GM12878 (cell line): ENCODE data around the gene ASPG. TPM values are rescaled to one million over a fixed set of nuclear protein-coding genes. Genes with fewer than 3 reads are reported as not detected.

ENCODE experiments used
- ATAC-seq: fragments of 200-7000 bp; cut with Tn5 transposase; 3 replicates; pipeline ENCODE4 v1.9.1; 2020; ENCODE audit warnings: mild to moderate bottlenecking, moderate library complexity
- BruUV-seq: library from RNA; stranded (reverse); fragments of 400-500 nt; replicated peaks from 2 replicates; lab custom pipeline; 2021; lab: Mats Ljungman, UMichigan
- CTCF ChIA-PET: fragments of 300-600 bp; sonication (Branson Sonifier 250); formaldehyde crosslinking; extraction: SDS; loops from one replicate; lab custom pipeline; 2021; ENCODE audit warnings: inconsistent platforms; lab: Yijun Ruan, JAX
- POLR2A ChIA-PET: fragments of 350-600 bp; formaldehyde crosslinking; extraction: SDS; loops from one replicate; lab custom pipeline; 2021; ENCODE audit warnings: inconsistent platforms; lab: Charles Lee
- RAD21 ChIA-PET: fragments of 300-600 bp; sonication (Branson Sonifier 250); formaldehyde crosslinking; loops from one replicate; lab custom pipeline; 2023; ENCODE audit warnings: antibody characterized with exemption; ENCODE audit not compliant: unreplicated experiment; lab: Charles Lee
- SMC1A ChIA-PET: fragments of 300-600 bp; sonication (Branson Sonifier 250); formaldehyde crosslinking; loops from one replicate; lab custom pipeline; 2023; ENCODE audit not compliant: unreplicated experiment, uncharacterized antibody; lab: Charles Lee
- DNase-seq: peaks from one replicate; pipeline ENCODE4 v3.0.0-alpha.2; 2011; ENCODE audit warnings: low read depth, low spot score
- FAIRE-seq: peaks from 3 replicates; lab custom pipeline; 2011; peaks lifted over from hg19 to GRCh38; lab: Jason Lieb, UNC
- H2AFZ ChIP-seq: 2 replicates; pipeline ENCODE4 v1.6.0; 2011; ENCODE audit warnings: low read depth, low read length, control low read depth; ENCODE audit not compliant: control insufficient read depth
- H3K27ac ChIP-seq: 2 replicates; pipeline ENCODE4 v1.5.1; 2011; ENCODE audit warnings: control low read depth; ENCODE audit not compliant: control insufficient read depth, insufficient read depth
- H3K27me3 ChIP-seq, 2 experiments: replicated peaks in 1 of 2; 2 replicates each; pipeline versions ENCODE4 v1.6.0 to v1.6.1; 2011; ENCODE audit warnings: low read length in 1 of 2; ENCODE audit not compliant: control insufficient read depth in 2 of 2, insufficient read depth in 2 of 2
- H3K36me3 ChIP-seq, 2 experiments: 2 replicates each; pipeline ENCODE4 v1.5.1; 2011; ENCODE audit warnings: low read length in 1 of 2; ENCODE audit not compliant: control insufficient read depth in 2 of 2, insufficient read depth in 2 of 2
- H3K4me1 ChIP-seq: 2 replicates; pipeline ENCODE4 v1.6.1; 2011; ENCODE audit warnings: mild to moderate bottlenecking, low read length, moderate library complexity, mixed read lengths; ENCODE audit not compliant: control insufficient read depth, insufficient read depth
- H3K4me2 ChIP-seq: 2 replicates; pipeline ENCODE4 v1.6.0; 2011; ENCODE audit warnings: control low read depth; ENCODE audit not compliant: control insufficient read depth, insufficient read depth
- H3K4me3 ChIP-seq: fragments of 200-600 bp; sonication (generic); 2 replicates; pipeline ENCODE4 v1.5.1; 2016
- H3K79me2 ChIP-seq: 2 replicates; pipeline ENCODE4 v1.6.0; 2011; ENCODE audit warnings: low read length; ENCODE audit not compliant: control insufficient read depth, insufficient read depth
- H3K9ac ChIP-seq: 2 replicates; pipeline ENCODE4 v1.8.0; 2011; ENCODE audit warnings: low read length, control low read depth, mixed read lengths; ENCODE audit not compliant: control insufficient read depth, insufficient read depth
- H3K9me3 ChIP-seq: replicated peaks from 3 replicates; pipeline ENCODE4 v1.5.1; 2011; ENCODE audit warnings: mild to moderate bottlenecking, low read length; ENCODE audit not compliant: control insufficient read depth, insufficient read depth
- H4K20me1 ChIP-seq: 2 replicates; pipeline ENCODE4 v1.6.0; 2011; ENCODE audit not compliant: control insufficient read depth, insufficient read depth
- HCFC1 ChIP-seq: fragments of 150-350 bp; IDR thresholded peaks from 2 replicates; pipeline ENCODE4 v1.6.1; 2014; ENCODE audit warnings: low read length
- JUNB ChIP-seq: IDR thresholded peaks from 2 replicates; pipeline ENCODE4 v1.6.1; 2016; ENCODE audit warnings: antibody characterized with exemption, mild to moderate bottlenecking
- MYB ChIP-seq: fragments of 150-350 bp; IDR thresholded peaks from 2 replicates; pipeline ENCODE4 v1.6.1; 2014; ENCODE audit warnings: mild to moderate bottlenecking, low read depth, low read length, borderline replicate concordance
- RCOR1 ChIP-seq: conservative IDR thresholded peaks from 2 replicates; pipeline ENCODE4 v1.6.1; 2012; ENCODE audit warnings: low read depth, low read length, improper control_type of control experiment
- SREBF2 ChIP-seq: IDR thresholded peaks from 2 replicates; pipeline ENCODE4 v1.6.1; 2012; ENCODE audit warnings: mild to moderate bottlenecking, low read length
- YBX1 ChIP-seq: fragments of 450-650 bp; IDR thresholded peaks from 2 replicates; pipeline ENCODE4 v1.6.1; 2016; ENCODE audit warnings: antibody characterized with exemption
- WGBS: methylation state at CpG from one replicate; pipeline ENCODE4 v1.1.6; 2016; ENCODE audit warnings: low lambda C conversion rate; ENCODE audit not compliant: insufficient replicate concordance, insufficient coverage; ENCODE audit errors: missing lambda C conversion rate; 5-methylcytosine and 5-hydroxymethylcytosine counted together
- in situ Hi-C: fragments of 300-500 bp; cut with MboI; formaldehyde crosslinking; loops from 9 replicates; pipeline ENCODE4 v1.14.3; 2018; ENCODE audit warnings: mixed read lengths
- intact Hi-C: fragments of 100-400 bp; cut with micrococcal nuclease; formaldehyde crosslinking; loops from one replicate; pipeline ENCODE4 v1.14.2; 2022; ENCODE audit not compliant: unreplicated experiment
- polyA plus RNA-seq, 11 experiments: library from polyadenylated mRNA; depleted of rRNA in 4 of 11; unstranded in 6 of 11; stranded (reverse) in 5 of 11; fragments of >200 nt; fragmentation: Nextera tagmentation in 4 of 11; fragmentation: Illumina TruSeq in 1 of 11; extraction: Ambion mirVana in 4 of 11; extraction: Trizol in 1 of 11; gene quantifications; 1 replicate in 1 of 11; 2 replicates in 10 of 11; pipeline versions ENCODE4 v1.2.1 to v1.2.3, GENCODE V29; 2011 to 2016; ENCODE audit warnings: inconsistent platforms in 2 of 11, missing spikeins in 2 of 11, low read depth in 1 of 11
- total RNA-seq, 4 experiments: library from RNA; depleted of rRNA in 3 of 4; stranded (reverse); fragments of >200 nt in 3 of 4; fragmentation: Illumina TruSeq in 1 of 4; extraction: Trizol in 1 of 4; gene quantifications; 2 replicates each; pipeline versions ENCODE4 v1.2.1 to v1.2.3, GENCODE V29; 2013 to 2021
- TF ChIP-seq, protein P1 (sequence below): fragments of 450-650 bp; IDR thresholded peaks from 2 replicates; pipeline ENCODE4 v1.6.1; 2016; ENCODE audit warnings: mild to moderate bottlenecking, moderate library complexity, borderline replicate concordance
- TF ChIP-seq, protein P2 (sequence below): fragments of 450-650 bp; IDR thresholded peaks from 2 replicates; pipeline ENCODE4 v1.6.1; 2017; ENCODE audit warnings: mild to moderate bottlenecking
- TF ChIP-seq, protein P3 (sequence below): IDR thresholded peaks from 2 replicates; pipeline ENCODE4 v1.6.1; 2011; ENCODE audit warnings: borderline replicate concordance, low read depth, mild to moderate bottlenecking, moderate library complexity, mixed read lengths, low read length; ENCODE audit not compliant: insufficient read depth; ENCODE audit errors: extremely low read length
- TF ChIP-seq, protein P4 (sequence below): fragments of 450-650 bp; IDR thresholded peaks from 2 replicates; pipeline ENCODE4 v1.6.1; 2018; ENCODE audit warnings: mild to moderate bottlenecking, low read depth, moderate library complexity; ENCODE audit not compliant: partially characterized antibody

Gene ASPG
- total and polyA plus RNA-seq, 10 of the 15 experiments (the other 5 are each of a cell fraction or from before 2014, with no cell fraction given) = not detected

DNA sequence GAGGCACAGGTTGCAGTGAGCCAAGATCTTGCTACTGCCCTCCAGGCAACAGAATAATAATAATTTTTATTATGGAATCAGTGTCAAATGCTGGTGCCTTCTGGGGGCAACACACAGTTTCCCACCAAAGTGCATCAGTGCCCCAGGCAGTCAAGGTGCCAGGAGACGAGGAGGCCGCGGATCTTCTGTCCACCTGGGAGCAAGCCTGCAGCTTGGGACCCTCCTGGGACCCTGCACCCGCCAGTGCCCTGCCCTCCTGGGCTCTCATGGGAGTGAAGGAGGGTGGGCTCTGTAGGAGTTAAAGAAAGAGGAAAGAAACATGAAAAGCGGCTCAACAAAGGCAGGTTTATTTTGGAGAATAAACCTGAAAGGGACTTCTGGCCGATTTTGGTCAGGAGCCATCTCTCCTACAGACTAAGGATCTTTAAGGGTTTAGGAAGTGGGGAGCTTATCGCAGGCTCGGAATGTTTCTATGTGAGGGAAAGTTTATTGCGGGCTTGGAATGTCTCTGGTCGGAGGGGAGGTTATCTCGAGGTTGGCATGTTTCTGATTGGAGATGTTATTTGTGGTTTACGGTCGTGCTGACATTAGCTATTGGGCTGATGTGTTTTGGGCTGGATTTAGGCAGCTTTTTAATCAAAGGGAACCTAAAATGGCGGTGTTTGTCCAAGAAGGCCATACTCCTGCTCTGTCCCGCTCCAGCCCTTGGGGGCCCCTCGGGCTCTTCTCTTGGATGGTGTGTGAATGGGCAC is 1.1 kb upstream of the ASPG start:
- 63% methylated on average over 16 of the region's 16 CpGs for WGBS
- Histone ChIP-seq H3K4me2 (no peak overlapping the region), H3K36me3 (no peaks in the 10 kb centered on the region), H2AFZ (no peak overlapping the region), H3K27me3 (no peaks in the 10 kb centered on the region), H3K9ac (no peak overlapping the region), H3K79me2 (no peaks in the 10 kb centered on the region), H4K20me1 (no peaks in the 10 kb centered on the region), H3K4me1 (no peaks in the 10 kb centered on the region), H3K27ac (no peak overlapping the region), H3K4me3 (no peak overlapping the region), H3K9me3 (no peaks in the 10 kb centered on the region)
- TF ChIP-seq, protein P1, sequence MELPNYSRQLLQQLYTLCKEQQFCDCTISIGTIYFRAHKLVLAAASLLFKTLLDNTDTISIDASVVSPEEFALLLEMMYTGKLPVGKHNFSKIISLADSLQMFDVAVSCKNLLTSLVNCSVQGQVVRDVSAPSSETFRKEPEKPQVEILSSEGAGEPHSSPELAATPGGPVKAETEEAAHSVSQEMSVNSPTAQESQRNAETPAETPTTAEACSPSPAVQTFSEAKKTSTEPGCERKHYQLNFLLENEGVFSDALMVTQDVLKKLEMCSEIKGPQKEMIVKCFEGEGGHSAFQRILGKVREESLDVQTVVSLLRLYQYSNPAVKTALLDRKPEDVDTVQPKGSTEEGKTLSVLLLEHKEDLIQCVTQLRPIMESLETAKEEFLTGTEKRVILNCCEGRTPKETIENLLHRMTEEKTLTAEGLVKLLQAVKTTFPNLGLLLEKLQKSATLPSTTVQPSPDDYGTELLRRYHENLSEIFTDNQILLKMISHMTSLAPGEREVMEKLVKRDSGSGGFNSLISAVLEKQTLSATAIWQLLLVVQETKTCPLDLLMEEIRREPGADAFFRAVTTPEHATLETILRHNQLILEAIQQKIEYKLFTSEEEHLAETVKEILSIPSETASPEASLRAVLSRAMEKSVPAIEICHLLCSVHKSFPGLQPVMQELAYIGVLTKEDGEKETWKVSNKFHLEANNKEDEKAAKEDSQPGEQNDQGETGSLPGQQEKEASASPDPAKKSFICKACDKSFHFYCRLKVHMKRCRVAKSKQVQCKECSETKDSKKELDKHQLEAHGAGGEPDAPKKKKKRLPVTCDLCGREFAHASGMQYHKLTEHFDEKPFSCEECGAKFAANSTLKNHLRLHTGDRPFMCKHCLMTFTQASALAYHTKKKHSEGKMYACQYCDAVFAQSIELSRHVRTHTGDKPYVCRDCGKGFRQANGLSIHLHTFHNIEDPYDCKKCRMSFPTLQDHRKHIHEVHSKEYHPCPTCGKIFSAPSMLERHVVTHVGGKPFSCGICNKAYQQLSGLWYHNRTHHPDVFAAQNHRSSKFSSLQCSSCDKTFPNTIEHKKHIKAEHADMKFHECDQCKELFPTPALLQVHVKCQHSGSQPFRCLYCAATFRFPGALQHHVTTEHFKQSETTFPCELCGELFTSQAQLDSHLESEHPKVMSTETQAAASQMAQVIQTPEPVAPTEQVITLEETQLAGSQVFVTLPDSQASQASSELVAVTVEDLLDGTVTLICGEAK = no peak
- TF ChIP-seq JUNB = no peak
- TF ChIP-seq RCOR1 = no peak
- TF ChIP-seq, protein P2, sequence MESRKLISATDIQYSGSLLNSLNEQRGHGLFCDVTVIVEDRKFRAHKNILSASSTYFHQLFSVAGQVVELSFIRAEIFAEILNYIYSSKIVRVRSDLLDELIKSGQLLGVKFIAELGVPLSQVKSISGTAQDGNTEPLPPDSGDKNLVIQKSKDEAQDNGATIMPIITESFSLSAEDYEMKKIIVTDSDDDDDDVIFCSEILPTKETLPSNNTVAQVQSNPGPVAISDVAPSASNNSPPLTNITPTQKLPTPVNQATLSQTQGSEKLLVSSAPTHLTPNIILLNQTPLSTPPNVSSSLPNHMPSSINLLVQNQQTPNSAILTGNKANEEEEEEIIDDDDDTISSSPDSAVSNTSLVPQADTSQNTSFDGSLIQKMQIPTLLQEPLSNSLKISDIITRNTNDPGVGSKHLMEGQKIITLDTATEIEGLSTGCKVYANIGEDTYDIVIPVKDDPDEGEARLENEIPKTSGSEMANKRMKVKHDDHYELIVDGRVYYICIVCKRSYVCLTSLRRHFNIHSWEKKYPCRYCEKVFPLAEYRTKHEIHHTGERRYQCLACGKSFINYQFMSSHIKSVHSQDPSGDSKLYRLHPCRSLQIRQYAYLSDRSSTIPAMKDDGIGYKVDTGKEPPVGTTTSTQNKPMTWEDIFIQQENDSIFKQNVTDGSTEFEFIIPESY = no peak
- TF ChIP-seq HCFC1 = no peak
- TF ChIP-seq, protein P3, sequence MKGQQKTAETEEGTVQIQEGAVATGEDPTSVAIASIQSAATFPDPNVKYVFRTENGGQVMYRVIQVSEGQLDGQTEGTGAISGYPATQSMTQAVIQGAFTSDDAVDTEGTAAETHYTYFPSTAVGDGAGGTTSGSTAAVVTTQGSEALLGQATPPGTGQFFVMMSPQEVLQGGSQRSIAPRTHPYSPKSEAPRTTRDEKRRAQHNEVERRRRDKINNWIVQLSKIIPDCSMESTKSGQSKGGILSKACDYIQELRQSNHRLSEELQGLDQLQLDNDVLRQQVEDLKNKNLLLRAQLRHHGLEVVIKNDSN = no peak
- TF ChIP-seq MYB = no peak
- no peak for TF ChIP-seq SREBF2
- TF ChIP-seq, protein P4, sequence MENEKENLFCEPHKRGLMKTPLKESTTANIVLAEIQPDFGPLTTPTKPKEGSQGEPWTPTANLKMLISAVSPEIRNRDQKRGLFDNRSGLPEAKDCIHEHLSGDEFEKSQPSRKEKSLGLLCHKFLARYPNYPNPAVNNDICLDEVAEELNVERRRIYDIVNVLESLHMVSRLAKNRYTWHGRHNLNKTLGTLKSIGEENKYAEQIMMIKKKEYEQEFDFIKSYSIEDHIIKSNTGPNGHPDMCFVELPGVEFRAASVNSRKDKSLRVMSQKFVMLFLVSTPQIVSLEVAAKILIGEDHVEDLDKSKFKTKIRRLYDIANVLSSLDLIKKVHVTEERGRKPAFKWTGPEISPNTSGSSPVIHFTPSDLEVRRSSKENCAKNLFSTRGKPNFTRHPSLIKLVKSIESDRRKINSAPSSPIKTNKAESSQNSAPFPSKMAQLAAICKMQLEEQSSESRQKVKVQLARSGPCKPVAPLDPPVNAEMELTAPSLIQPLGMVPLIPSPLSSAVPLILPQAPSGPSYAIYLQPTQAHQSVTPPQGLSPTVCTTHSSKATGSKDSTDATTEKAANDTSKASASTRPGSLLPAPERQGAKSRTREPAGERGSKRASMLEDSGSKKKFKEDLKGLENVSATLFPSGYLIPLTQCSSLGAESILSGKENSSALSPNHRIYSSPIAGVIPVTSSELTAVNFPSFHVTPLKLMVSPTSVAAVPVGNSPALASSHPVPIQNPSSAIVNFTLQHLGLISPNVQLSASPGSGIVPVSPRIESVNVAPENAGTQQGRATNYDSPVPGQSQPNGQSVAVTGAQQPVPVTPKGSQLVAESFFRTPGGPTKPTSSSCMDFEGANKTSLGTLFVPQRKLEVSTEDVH = no peak
- no peak for TF ChIP-seq YBX1
- POLR2A ChIA-PET = no interaction called here
- no TSS peak for BruUV-seq
- SMC1A ChIA-PET = interaction anchor here (0.7 kb wide), 1 partner anchor 37 kb away, joined by 3 read pairs; no protein-coding TSS in a partner anchor
- in situ Hi-C loops = no loop called here
- CTCF ChIA-PET = no interaction called here
- no peak for DNase-seq
- intact Hi-C loops = no loop called here
- RAD21 ChIA-PET = no interaction called here
- FAIRE-seq = no peak
- ATAC-seq = no peak
